Smooth muscle cell (in vitro differentiated cells): ENCODE results near the gene SLC10A2. TPM values are rescaled to one million over a fixed set of nuclear protein-coding genes. Genes with fewer than 3 reads are reported as not detected.

Source experiments
- DNase-seq: peaks from one replicate; lab custom pipeline; 2025; ENCODE audit not compliant: unreplicated experiment; lab: John Stamatoyannopoulos, UW
- H2AFZ ChIP-seq: fragments of 200-600 bp; sonication (generic); 2 replicates; pipeline ENCODE4 v1.6.0; 2016; ENCODE audit warnings: antibody characterized with exemption, low read depth, mild to moderate bottlenecking
- H3F3A ChIP-seq: fragments of 200-600 bp; sonication (generic); 2 replicates; pipeline ENCODE4 v1.6.0; 2017; ENCODE audit warnings: antibody characterized with exemption, low read depth
- H3K27ac ChIP-seq: fragments of 200-600 bp; sonication (generic); 2 replicates; pipeline ENCODE4 v1.5.1; 2016; ENCODE audit warnings: low read depth, mild to moderate bottlenecking
- H3K27me3 ChIP-seq: fragments of 200-600 bp; sonication (generic); 2 replicates; pipeline ENCODE4 v1.6.1; 2016; ENCODE audit warnings: low read depth, mild to moderate bottlenecking
- H3K36me3 ChIP-seq: fragments of 200-600 bp; sonication (generic); 2 replicates; pipeline ENCODE4 v1.5.1; 2016; ENCODE audit warnings: low read depth
- H3K4me1 ChIP-seq: fragments of 200-600 bp; sonication (generic); 2 replicates; pipeline ENCODE4 v1.5.1; 2016; ENCODE audit warnings: low read depth
- H3K4me2 ChIP-seq: fragments of 200-600 bp; sonication (generic); 2 replicates; pipeline ENCODE4 v1.6.0; 2016; ENCODE audit warnings: mild to moderate bottlenecking
- H3K4me3 ChIP-seq: fragments of 200-600 bp; sonication (generic); 2 replicates; pipeline ENCODE4 v1.5.1; 2016; ENCODE audit warnings: mild to moderate bottlenecking
- H3K79me2 ChIP-seq: fragments of 200-600 bp; sonication (generic); 2 replicates; pipeline ENCODE4 v1.6.0; 2016; ENCODE audit warnings: low read depth, mild to moderate bottlenecking
- H3K9ac ChIP-seq: fragments of 200-600 bp; sonication (generic); 2 replicates; pipeline ENCODE4 v1.6.0; 2016; ENCODE audit warnings: low read depth
- H3K9me3 ChIP-seq: fragments of 200-600 bp; sonication (generic); replicated peaks from 2 replicates; pipeline ENCODE4 v1.5.1; 2016; ENCODE audit warnings: low read depth
- H4K20me1 ChIP-seq: fragments of 200-600 bp; sonication (generic); 2 replicates; pipeline ENCODE4 v1.6.0; 2016; ENCODE audit warnings: low read depth
- CTCF ChIP-seq: fragments of 200-600 bp; sonication (generic); IDR thresholded peaks from 2 replicates; pipeline ENCODE4 v1.5.1; 2017; ENCODE audit warnings: borderline replicate concordance, mild to moderate bottlenecking, antibody characterized with exemption; ENCODE audit not compliant: insufficient read depth, poor library complexity, severe bottlenecking
- WGBS: methylation state at CpG from one replicate; pipeline ENCODE4 v1.1.7; 2016; ENCODE audit warnings: low lambda C conversion rate; 5-methylcytosine and 5-hydroxymethylcytosine counted together
- polyA plus RNA-seq: library from polyadenylated mRNA; unstranded; fragments of >200 nt; fragmentation: Nextera tagmentation; extraction: Ambion mirVana; gene quantifications from 2 replicates; pipeline ENCODE4 v1.2.1, GENCODE V29; 2016
- total RNA-seq: library from RNA; depleted of rRNA; stranded (reverse); fragments of >200 nt; gene quantifications from 2 replicates; pipeline ENCODE4 v1.2.3, GENCODE V29; 2014

Gene SLC10A2
- total and polyA plus RNA-seq, 2 experiments from 2014 or later = not detected

GRCh38 chr13:103029798-103030197, 36.4 kb downstream of the SLC10A2 start:
- WGBS = 88% methylated on average over 2 of the region's 2 CpGs
- DNase-seq = no peak
- Histone ChIP-seq H4K20me1 (no peaks in the 10 kb centered on the region), H3K36me3 (no peaks in the 10 kb centered on the region), H3K79me2 (no peaks in the 10 kb centered on the region), H3K4me2 (no peak overlapping the region), H3F3A (no peaks in the 10 kb centered on the region), H3K27ac (no peak overlapping the region), H3K9ac (no peak overlapping the region), H3K27me3 (peaks cover 35% of the 10 kb centered on the region), H2AFZ (no peak overlapping the region), H3K4me1 (no peaks in the 10 kb centered on the region), H3K9me3 (no peaks in the 10 kb centered on the region), H3K4me3 (no peak overlapping the region)
- no peak for TF ChIP-seq CTCF

GRCh38 chr13:103022336-103022735, 43.9 kb downstream of the SLC10A2 start:
- Histone ChIP-seq H3K36me3 (no peaks in the 10 kb centered on the region), H3K4me3 (no peak overlapping the region), H3K4me2 (no peak overlapping the region), H3K79me2 (no peaks in the 10 kb centered on the region), H3K9ac (no peak overlapping the region), H3K9me3 (no peaks in the 10 kb centered on the region), H3K27me3 (peaks cover 39% of the 10 kb centered on the region), H3F3A (no peaks in the 10 kb centered on the region), H2AFZ (no peak overlapping the region), H3K4me1 (no peaks in the 10 kb centered on the region), H4K20me1 (no peaks in the 10 kb centered on the region), H3K27ac (no peak overlapping the region)
- 62% methylated on average over 3 of the region's 3 CpGs for WGBS
- no peak for DNase-seq
- TF ChIP-seq CTCF = no peak

GRCh38 chr13:103018556-103018955, 47.7 kb downstream of the SLC10A2 start:
- Histone ChIP-seq H3K4me2 (no peak overlapping the region), H3K27ac (no peak overlapping the region), H3K9me3 (no peaks in the 10 kb centered on the region), H3K4me3 (no peak overlapping the region), H3K79me2 (no peaks in the 10 kb centered on the region), H2AFZ (no peak overlapping the region), H3K4me1 (no peaks in the 10 kb centered on the region), H3K9ac (no peak overlapping the region), H3K27me3 (peaks cover 76% of the 10 kb centered on the region), H3F3A (no peaks in the 10 kb centered on the region), H4K20me1 (no peaks in the 10 kb centered on the region), H3K36me3 (no peaks in the 10 kb centered on the region)
- DNase-seq = no peak
- 95% methylated on average over 2 of the region's 2 CpGs for WGBS
- no peak for TF ChIP-seq CTCF

- peaks cover 97% of the 10 kb centered on the region for H3K27me3 ChIP-seq
- H3K4me2 ChIP-seq = no peak overlapping the region
- no peak for TF ChIP-seq CTCF
- H4K20me1 ChIP-seq = no peaks in the 10 kb centered on the region
- no peaks in the 10 kb centered on the region for H3K36me3 ChIP-seq
- H2AFZ ChIP-seq = no peak overlapping the region
- H3K9ac ChIP-seq = no peak overlapping the region
- H3K9me3 ChIP-seq = no peaks in the 10 kb centered on the region
- no peaks in the 10 kb centered on the region for H3K4me1 ChIP-seq
- H3K27ac ChIP-seq = no peak overlapping the region
- WGBS = 94% methylated on average over 3 of the region's 3 CpGs
- H3K4me3 ChIP-seq = no peak overlapping the region
- no peaks in the 10 kb centered on the region for H3F3A ChIP-seq
- no peak for DNase-seq
- no peaks in the 10 kb centered on the region for H3K79me2 ChIP-seq
Observed at GRCh38 chr13:103012646-103013045, 53.6 kb downstream of the SLC10A2 start.
